Panc1 (cell line): Measurements from ENCODE around the gene HDAC3. TPM values are rescaled to one million over a fixed set of nuclear protein-coding genes. Genes with fewer than 3 reads are reported as not detected.

Experiments
- ATAC-seq: fragments of 200-7000 bp; cut with Tn5 transposase; 2 replicates; pipeline ENCODE4 v1.9.1; 2020; ENCODE audit warnings: mild to moderate bottlenecking, moderate library complexity
- BruUV-seq: library from RNA; stranded (reverse); fragments of 400-500 nt; replicated peaks from 2 replicates; lab custom pipeline; 2021; lab: Mats Ljungman, UMichigan
- CTCF ChIA-PET: fragments of 300-600 bp; sonication (Branson Sonifier 250); formaldehyde crosslinking; loops from one replicate; lab custom pipeline; 2022; ENCODE audit warnings: antibody characterized with exemption; lab: Charles Lee
- POLR2A ChIA-PET: fragments of 300-600 bp; sonication (Branson Sonifier 250); formaldehyde crosslinking; loops from one replicate; lab custom pipeline; 2022; ENCODE audit warnings: antibody characterized with exemption; lab: Charles Lee
- DNase-seq: peaks from one replicate; pipeline ENCODE4 v3.0.0-alpha.2; 2010; ENCODE audit warnings: low read depth, low spot score
- H3K27ac ChIP-seq: 2 replicates; pipeline ENCODE4 v1.5.1; 2011; ENCODE audit warnings: mild to moderate bottlenecking, low read length, inconsistent platforms
- H3K27me3 ChIP-seq: fragments of 200-500 bp; sonication (Bioruptor generic); 2 replicates; pipeline ENCODE4 v1.6.0; 2014; ENCODE audit warnings: low read length, inconsistent platforms; ENCODE audit not compliant: control insufficient read depth, insufficient read depth
- H3K36me3 ChIP-seq: fragments of 200-500 bp; sonication (Bioruptor generic); 2 replicates; pipeline ENCODE4 v1.5.1; 2014; ENCODE audit warnings: inconsistent platforms, mild to moderate bottlenecking, low read length, moderate library complexity; ENCODE audit not compliant: control insufficient read depth, insufficient read depth
- H3K4me1 ChIP-seq: 2 replicates; pipeline ENCODE4 v1.5.1; 2011; ENCODE audit warnings: inconsistent platforms, mild to moderate bottlenecking, low read length, moderate library complexity; ENCODE audit not compliant: control insufficient read depth, insufficient read depth
- H3K4me3 ChIP-seq, 2 experiments: 2 replicates each; pipeline ENCODE4 v1.5.1; 2011 to 2012; ENCODE audit warnings: low read depth in 2 of 2, low read length in 2 of 2, mild to moderate bottlenecking in 2 of 2, inconsistent platforms in 1 of 2, moderate library complexity in 1 of 2
- H3K9me3 ChIP-seq: fragments of 200-500 bp; sonication (Bioruptor generic); 2 replicates; pipeline ENCODE4 v1.5.1; 2014; ENCODE audit warnings: low read depth, mild to moderate bottlenecking, inconsistent platforms, low read length, moderate library complexity; ENCODE audit not compliant: control insufficient read depth, insufficient read depth
- CTCF ChIP-seq: fragments of 450-650 bp; IDR thresholded peaks from 2 replicates; pipeline ENCODE4 v1.5.1; 2017; ENCODE audit warnings: mild to moderate bottlenecking
- POLR2AphosphoS5 ChIP-seq: IDR thresholded peaks from 2 replicates; pipeline ENCODE4 v1.6.1; 2012; ENCODE audit warnings: mild to moderate bottlenecking, low read depth, low read length, moderate library complexity
- REST ChIP-seq, 2 experiments: IDR thresholded peaks; 2 replicates each; pipeline ENCODE4 v1.6.1; 2011 to 2012; ENCODE audit warnings: low read depth in 2 of 2, control low read depth in 1 of 2, low read length in 1 of 2, mild to moderate bottlenecking in 1 of 2, moderate library complexity in 1 of 2; ENCODE audit not compliant: insufficient read depth in 1 of 2
- SIN3A ChIP-seq: IDR thresholded peaks from 2 replicates; pipeline ENCODE4 v1.6.1; 2012; ENCODE audit warnings: low read depth, mild to moderate bottlenecking, low read length, moderate library complexity, borderline replicate concordance; ENCODE audit not compliant: insufficient read depth
- TCF7L2 ChIP-seq: IDR thresholded peaks from 2 replicates; pipeline ENCODE4 v1.6.1; 2011; ENCODE audit warnings: mild to moderate bottlenecking, low read depth, low read length, inconsistent platforms
- in situ Hi-C: cut with HindIII; loops from 2 replicates; pipeline ENCODE4 v1.10.0; 2016; ENCODE audit warnings: low sequenced_read_pairs, low pct_unique_long_range_greater_than_20kb
- intact Hi-C: fragments of 100-400 bp; cut with micrococcal nuclease; formaldehyde crosslinking; loops from one replicate; pipeline ENCODE4 v1.10.0; 2022; ENCODE audit not compliant: unreplicated experiment
- total RNA-seq: library from RNA; stranded (reverse); gene quantifications from one replicate; pipeline ENCODE4 v1.2.1, GENCODE V29; 2021; ENCODE audit not compliant: unreplicated experiment

HDAC3 gene
- total RNA-seq, 1 experiment from 2014 or later, result 75.5 TPM

GRCh38 chr5:141672841-141673813 lies 36.5 kb upstream of the HDAC3 start:
- no peak overlapping the region for H3K4me3 ChIP-seq
- H3K4me1 ChIP-seq, result no peaks in the 10 kb centered on the region
- intact Hi-C loops (no loop called here), in situ Hi-C loops (no loop called here)
- no peaks in the 10 kb centered on the region for H3K27me3 ChIP-seq
- CTCF ChIA-PET, result interaction anchor here (0.5 to 0.7 kb wide), 2 partner anchors 205 to 217 kb away, joined by 3 to 10 read pairs; no protein-coding TSS in a partner anchor
- no peak overlapping the region for H3K27ac ChIP-seq
- DNase-seq, result no peak
- no peak for TF ChIP-seq CTCF
- no peak for TF ChIP-seq SIN3A
- TF ChIP-seq TCF7L2, result no peak
- TF ChIP-seq POLR2AphosphoS5, result no peak
- TF ChIP-seq REST (IDR thresholded peaks at IDR 0.05; ENCODE audit: insufficient read depth in 1 of 2, low read depth in 2 of 2, low read length in 1 of 2), result no peak
- no peaks in the 10 kb centered on the region for H3K36me3 ChIP-seq
- POLR2A ChIA-PET, result no interaction called here
- no peaks in the 10 kb centered on the region for H3K9me3 ChIP-seq
- ATAC-seq, result no peak
- no TSS peak for BruUV-seq

- Histone ChIP-seq H3K9me3 (no peaks in the 10 kb centered on the region), H3K4me1 (no peaks in the 10 kb centered on the region), H3K4me3 (no peak overlapping the region), H3K27ac (no peak overlapping the region), H3K36me3 (no peaks in the 10 kb centered on the region), H3K27me3 (no peaks in the 10 kb centered on the region)
- ATAC-seq (no peak), DNase-seq (no peak)
- TF ChIP-seq CTCF (no peak), TCF7L2 (no peak), REST (IDR thresholded peaks at IDR 0.05; ENCODE audit: insufficient read depth in 1 of 2, low read depth in 2 of 2, low read length in 1 of 2) (no peak), POLR2AphosphoS5 (no peak), SIN3A (no peak)
- CTCF ChIA-PET, result interaction anchor here (0.7 kb wide), 1 partner anchor 206 kb away, joined by 3 read pairs; no protein-coding TSS in a partner anchor
- no TSS peak for BruUV-seq
- intact Hi-C loops, result no loop called here
- in situ Hi-C loops, result no loop called here
- POLR2A ChIA-PET, result interaction anchor here (0.6 kb wide), 2 partner anchors 10 to 15 kb away, joined by 3 to 4 read pairs; partner anchors contain the start of gene ARAP3
Measured at GRCh38 chr5:141672071-141672840, 35.6 kb upstream of the HDAC3 start.
